ENCODE measurements around the gene RPP30. TPM values are rescaled to one million over a fixed set of nuclear protein-coding genes. Genes with fewer than 3 reads are reported as not detected.

RPP30 gene
- total and polyA plus RNA-seq, 9 of the 15 experiments (the other 6 are each of a cell fraction or from before 2014, with no cell fraction given): 37.3 to 170 (median 69.1) TPM

- TF ChIP-seq MYBL2 (IDR thresholded peaks at IDR 0.05; ENCODE audit: low read depth): no peak
- TF ChIP-seq MYBL2 (CRISPR knock-in tag; IDR thresholded peaks at IDR 0.05; ENCODE audit: borderline replicate concordance): no peak
- TF ChIP-seq ETV5 (CRISPR knock-in tag; IDR thresholded peaks at IDR 0.05; ENCODE audit: low read depth): no peak
- peak; percentile 67 for TF ChIP-seq POLR2B (IDR thresholded peaks at IDR 0.05; ENCODE audit: low read depth, partially characterized antibody)
- TF ChIP-seq MBD2 (IDR thresholded peaks at IDR 0.05; ENCODE audit: borderline replicate concordance, low read depth): peak; percentile 39; the same call in 1 of the 2 replicates
- TF ChIP-seq E4F1 (CRISPR knock-in tag; IDR thresholded peaks at IDR 0.05; ENCODE audit: borderline replicate concordance): no peak
- no peak for TF ChIP-seq NCOR1 (IDR thresholded peaks at IDR 0.05)
- no peak for TF ChIP-seq HMG20B (CRISPR knock-in tag; IDR thresholded peaks at IDR 0.05)
- TF ChIP-seq MAFG (tag; conservative IDR thresholded peaks at IDR 0.05): no peak
- TF ChIP-seq TBL1XR1 (IDR thresholded peaks at IDR 0.05; ENCODE audit: low read length in 2 of 2): no peak
- TF ChIP-seq ZNF175 (CRISPR knock-in tag; IDR thresholded peaks at IDR 0.05; ENCODE audit: low read depth): no peak
- no peak for TF ChIP-seq CBX1 (IDR thresholded peaks at IDR 0.05; ENCODE audit: low read depth)
- 0 out of 2 replicates have a peak, but pooled peaks have one; percentile 31 for TF ChIP-seq FOXJ2 (tag; IDR thresholded peaks at IDR 0.05)
- TF ChIP-seq, protein P1, sequence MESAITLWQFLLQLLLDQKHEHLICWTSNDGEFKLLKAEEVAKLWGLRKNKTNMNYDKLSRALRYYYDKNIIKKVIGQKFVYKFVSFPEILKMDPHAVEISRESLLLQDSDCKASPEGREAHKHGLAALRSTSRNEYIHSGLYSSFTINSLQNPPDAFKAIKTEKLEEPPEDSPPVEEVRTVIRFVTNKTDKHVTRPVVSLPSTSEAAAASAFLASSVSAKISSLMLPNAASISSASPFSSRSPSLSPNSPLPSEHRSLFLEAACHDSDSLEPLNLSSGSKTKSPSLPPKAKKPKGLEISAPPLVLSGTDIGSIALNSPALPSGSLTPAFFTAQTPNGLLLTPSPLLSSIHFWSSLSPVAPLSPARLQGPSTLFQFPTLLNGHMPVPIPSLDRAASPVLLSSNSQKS (CRISPR knock-in tag; IDR thresholded peaks at IDR 0.05): no peak
- TF ChIP-seq EWSR1 (IDR thresholded peaks at IDR 0.05; ENCODE audit: borderline replicate concordance, low read depth, partially characterized antibody): no peak
- peak; percentile 52; the same call in 1 of the 2 replicates for TF ChIP-seq CREM (IDR thresholded peaks at IDR 0.05; ENCODE audit: low read depth)
- TF ChIP-seq HDAC1 (IDR thresholded peaks at IDR 0.05): no peak
- TF ChIP-seq TRIM25 (IDR thresholded peaks at IDR 0.05; ENCODE audit: borderline replicate concordance): no peak
- TF ChIP-seq ZSCAN32 (CRISPR knock-in tag; IDR thresholded peaks at IDR 0.05): no peak
- TF ChIP-seq POLR3A (IDR thresholded peaks at IDR 0.05; ENCODE audit: borderline replicate concordance, extremely low read depth, insufficient read depth, insufficient read length): no peak
- no peak for TF ChIP-seq ZKSCAN3 (CRISPR knock-in tag; IDR thresholded peaks at IDR 0.05)
- TF ChIP-seq ZNF354B (CRISPR knock-in tag; IDR thresholded peaks at IDR 0.05): no peak
- TF ChIP-seq CHD1 (IDR thresholded peaks at IDR 0.05; ENCODE audit: low read length): no peak
- no peak for TF ChIP-seq TFAM (CRISPR knock-in tag; conservative IDR thresholded peaks at IDR 0.05)
Measured at GRCh38 chr10:90871766-90872647, at the start of gene RPP30 (continued).

Data from K562 (cell line).